ENCODE results near the gene ATP6V0A4. TPM values are rescaled to one million over a fixed set of nuclear protein-coding genes. Genes with fewer than 3 reads are reported as not detected.
A peak's percentile ranks its signal among the peaks of the same experiment; 100 is the strongest.

Gene ATP6V0A4
- total and polyA plus RNA-seq, 2 experiments from 2014 or later = 0.43 TPM

- Histone ChIP-seq H3K79me2 (ENCODE audit: insufficient read depth) (no peaks in the 10 kb centered on the region), H3K4me2 (ENCODE audit: unreplicated experiment) (no peak overlapping the region), H3K36me3 (ENCODE audit: low read depth) (no peaks in the 10 kb centered on the region), H3K27ac (no peak overlapping the region), H3K9me2 (ENCODE audit: insufficient read depth) (no peaks in the 10 kb centered on the region), H3K4me3 (no peak overlapping the region), H3K9ac (no peak overlapping the region), H2AFZ (no peak overlapping the region), H4K20me1 (ENCODE audit: insufficient read depth) (no peaks in the 10 kb centered on the region), H3K4me1 (ENCODE audit: insufficient read depth) (no peaks in the 10 kb centered on the region), H3F3A (ENCODE audit: insufficient read depth) (no peaks in the 10 kb centered on the region), H3K27me3 (replicated peaks; ENCODE audit: insufficient read depth) (no peaks in the 10 kb centered on the region), H3K9me3 (ENCODE audit: low read depth) (no peaks in the 10 kb centered on the region)
- 71 to 72% methylated on average over 5 of the region's 5 CpGs for WGBS, 2 experiments (ENCODE audit: low coverage in 1 of 2, low lambda C conversion rate in 2 of 2, missing lambda C conversion rate in 2 of 2)
- DNase-seq = no peak
- TF ChIP-seq EZH2 (IDR thresholded peaks at IDR 0.05; ENCODE audit: insufficient read depth, poor library complexity, severe bottlenecking) = no peak
- no peak for TF ChIP-seq EZH2phosphoT487 (IDR thresholded peaks at IDR 0.05; ENCODE audit: insufficient read depth, low read depth)
- in situ Hi-C loops (cut with MboI) = loop anchor here (25.0 kb wide), 3 partner anchors 579 to 1129 kb away; no protein-coding TSS in a partner anchor
Measured at GRCh38 chr7:138741453-138741735, 56.6 kb downstream of the ATP6V0A4 start.

DNA sequence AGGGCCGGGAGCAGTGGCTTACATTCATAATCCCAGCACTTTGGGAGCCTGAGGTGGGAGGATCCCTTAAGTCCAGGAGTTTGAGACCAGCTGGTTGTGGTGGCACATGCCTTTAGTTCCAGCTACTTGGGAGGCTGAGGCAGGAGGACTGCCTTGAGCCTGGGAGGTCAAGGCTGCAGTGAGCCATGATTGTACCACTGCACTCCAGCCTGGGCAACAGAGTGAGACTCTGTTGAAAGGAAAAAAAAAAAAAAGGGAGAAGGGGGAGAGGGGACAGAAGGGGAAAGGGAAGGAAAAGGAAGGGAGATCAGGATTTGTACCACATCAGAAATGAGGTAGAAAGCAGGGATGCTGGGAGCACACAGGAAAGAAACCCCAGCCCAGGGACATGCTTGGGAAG, 58.1 kb downstream of the ATP6V0A4 start:
- Histone ChIP-seq H3K4me2 (ENCODE audit: unreplicated experiment) (no peak overlapping the region), H3K4me3 (no peak overlapping the region), H3K36me3 (ENCODE audit: low read depth) (no peaks in the 10 kb centered on the region), H3K27ac (no peak overlapping the region), H2AFZ (no peak overlapping the region), H4K20me1 (ENCODE audit: insufficient read depth) (no peaks in the 10 kb centered on the region), H3F3A (ENCODE audit: insufficient read depth) (no peaks in the 10 kb centered on the region), H3K4me1 (ENCODE audit: insufficient read depth) (no peaks in the 10 kb centered on the region), H3K27me3 (replicated peaks; ENCODE audit: insufficient read depth) (no peaks in the 10 kb centered on the region; the same call in 1 of the 2 replicates), H3K9ac (no peak overlapping the region), H3K9me2 (ENCODE audit: insufficient read depth) (no peaks in the 10 kb centered on the region), H3K79me2 (ENCODE audit: insufficient read depth) (no peaks in the 10 kb centered on the region), H3K9me3 (ENCODE audit: low read depth) (no peaks in the 10 kb centered on the region)
- in situ Hi-C loops (cut with MboI) = loop anchor here (25.0 kb wide), 3 partner anchors 578 to 1128 kb away; no protein-coding TSS in a partner anchor
- 36 to 57% methylated on average over 1 of the region's 1 CpG for WGBS, 2 experiments (ENCODE audit: low coverage in 1 of 2, low lambda C conversion rate in 2 of 2, missing lambda C conversion rate in 2 of 2)
- DNase-seq = no peak
- no peak for TF ChIP-seq EZH2 (IDR thresholded peaks at IDR 0.05; ENCODE audit: insufficient read depth, poor library complexity, severe bottlenecking)
- no peak for TF ChIP-seq EZH2phosphoT487 (IDR thresholded peaks at IDR 0.05; ENCODE audit: insufficient read depth, low read depth)

GRCh38 chr7:138738551-138739335, 59.3 kb downstream of the ATP6V0A4 start:
- Histone ChIP-seq H3F3A (ENCODE audit: insufficient read depth) (no peaks in the 10 kb centered on the region), H3K9me2 (ENCODE audit: insufficient read depth) (no peaks in the 10 kb centered on the region), H3K4me2 (ENCODE audit: unreplicated experiment) (no peak overlapping the region), H3K4me1 (ENCODE audit: insufficient read depth) (no peaks in the 10 kb centered on the region), H3K9me3 (ENCODE audit: low read depth) (no peaks in the 10 kb centered on the region), H3K36me3 (ENCODE audit: low read depth) (no peaks in the 10 kb centered on the region), H2AFZ (peak overlapping the region; percentile 51), H4K20me1 (ENCODE audit: insufficient read depth) (no peaks in the 10 kb centered on the region), H3K27ac (no peak overlapping the region), H3K9ac (no peak overlapping the region), H3K4me3 (no peak overlapping the region), H3K27me3 (replicated peaks; ENCODE audit: insufficient read depth) (peaks cover 4% of the 10 kb centered on the region; the same call in 1 of the 2 replicates), H3K79me2 (ENCODE audit: insufficient read depth) (no peaks in the 10 kb centered on the region)
- in situ Hi-C loops (cut with MboI) = loop anchor here (25.0 kb wide), 3 partner anchors 576 to 1126 kb away; no protein-coding TSS in a partner anchor
- DNase-seq = peak; percentile 82
- TF ChIP-seq EZH2phosphoT487 (IDR thresholded peaks at IDR 0.05; ENCODE audit: insufficient read depth, low read depth) (no peak), EZH2 (IDR thresholded peaks at IDR 0.05; ENCODE audit: insufficient read depth, poor library complexity, severe bottlenecking) (no peak)
- WGBS, 2 experiments (ENCODE audit: low coverage in 1 of 2, low lambda C conversion rate in 2 of 2, missing lambda C conversion rate in 2 of 2) = 22 to 23% methylated on average over 14 of the region's 14 CpGs

- 38 to 42% methylated on average over 3 of the region's 3 CpGs for WGBS, 2 experiments (ENCODE audit: low coverage in 1 of 2, low lambda C conversion rate in 2 of 2, missing lambda C conversion rate in 2 of 2)
- H3K4me2 ChIP-seq (ENCODE audit: unreplicated experiment) = no peak overlapping the region
- no peaks in the 10 kb centered on the region for H3F3A ChIP-seq (ENCODE audit: insufficient read depth)
- H3K4me1 ChIP-seq (ENCODE audit: insufficient read depth) = no peaks in the 10 kb centered on the region
- H2AFZ ChIP-seq = no peak overlapping the region
- H3K9me3 ChIP-seq (ENCODE audit: low read depth) = no peaks in the 10 kb centered on the region
- H3K4me3 ChIP-seq = no peak overlapping the region
- DNase-seq = no peak
- H3K36me3 ChIP-seq (ENCODE audit: low read depth) = no peaks in the 10 kb centered on the region
- no peak overlapping the region for H3K27ac ChIP-seq
- H3K27me3 ChIP-seq (replicated peaks; ENCODE audit: insufficient read depth) = peaks cover 4% of the 10 kb centered on the region; the same call in 1 of the 2 replicates
- H3K9me2 ChIP-seq (ENCODE audit: insufficient read depth) = no peaks in the 10 kb centered on the region
- H3K79me2 ChIP-seq (ENCODE audit: insufficient read depth) = no peaks in the 10 kb centered on the region
- no peak overlapping the region for H3K9ac ChIP-seq
- no peak for TF ChIP-seq EZH2 (IDR thresholded peaks at IDR 0.05; ENCODE audit: insufficient read depth, poor library complexity, severe bottlenecking)
- no peak for TF ChIP-seq EZH2phosphoT487 (IDR thresholded peaks at IDR 0.05; ENCODE audit: insufficient read depth, low read depth)
- H4K20me1 ChIP-seq (ENCODE audit: insufficient read depth) = no peaks in the 10 kb centered on the region
- in situ Hi-C loops (cut with MboI) = loop anchor here (25.0 kb wide), 3 partner anchors 576 to 1126 kb away; no protein-coding TSS in a partner anchor
Measured at GRCh38 chr7:138738114-138738513, 59.9 kb downstream of the ATP6V0A4 start.

Data from GM23248 (cell line).